Endothelial cell of umbilical vein (primary cell): ENCODE data around the gene PRPSAP1. TPM values are rescaled to one million over a fixed set of nuclear protein-coding genes. Genes with fewer than 3 reads are reported as not detected.

ENCODE experiments used
- BruUV-seq: library from RNA; stranded (reverse); fragments of 400-500 nt; replicated peaks from 2 replicates; lab custom pipeline; 2021; lab: Mats Ljungman, UMichigan
- CTCF ChIA-PET: fragments of 300-600, 350-600 bp; sonication (Branson Sonifier 250); formaldehyde crosslinking; loops from one replicate; lab custom pipeline; 2021; ENCODE audit warnings: antibody characterized with exemption, inconsistent platforms; lab: Charles Lee
- POLR2A ChIA-PET: fragments of 300-600, 350-600 bp; sonication (Branson Sonifier 250); formaldehyde crosslinking; loops from one replicate; lab custom pipeline; 2021; ENCODE audit warnings: antibody characterized with exemption, inconsistent platforms; lab: Charles Lee
- DNase-seq: peaks from one replicate; pipeline ENCODE4 v3.0.0-alpha.2; 2011; ENCODE audit warnings: low read depth, low spot score
- FAIRE-seq: peaks from 2 replicates; lab custom pipeline; 2011; peaks lifted over from hg19 to GRCh38; lab: Jason Lieb, UNC
- H2AFZ ChIP-seq: 2 replicates; pipeline ENCODE4 v1.6.0; 2012; ENCODE audit warnings: low read depth, low read length, control low read depth, inconsistent platforms
- H3K27ac ChIP-seq: 2 replicates; pipeline ENCODE4 v1.5.1; 2011; ENCODE audit warnings: low read depth, mild to moderate bottlenecking, control low read depth, low read length, moderate library complexity; ENCODE audit not compliant: insufficient read depth
- H3K27me3 ChIP-seq, 2 experiments: 2 replicates each; pipeline versions ENCODE4 v1.6.0 to v1.6.1; 2011; ENCODE audit warnings: low read length in 2 of 2, mixed read lengths in 1 of 2; ENCODE audit not compliant: control insufficient read depth in 2 of 2, insufficient read depth in 2 of 2
- H3K36me3 ChIP-seq, 2 experiments: 2 replicates in 1 of 2; 3 replicates in 1 of 2; pipeline ENCODE4 v1.5.1; 2011; ENCODE audit warnings: low read length in 2 of 2, mild to moderate bottlenecking in 1 of 2, moderate library complexity in 1 of 2; ENCODE audit not compliant: control insufficient read depth in 2 of 2, insufficient read depth in 2 of 2; ENCODE audit errors: extremely low read depth in 1 of 2
- H3K4me1 ChIP-seq: 3 replicates; pipeline ENCODE4 v1.5.1; 2011; ENCODE audit warnings: mild to moderate bottlenecking, low read length; ENCODE audit not compliant: control insufficient read depth, insufficient read depth; ENCODE audit errors: extremely low read depth
- H3K4me2 ChIP-seq: 2 replicates; pipeline ENCODE4 v1.6.1; 2011; ENCODE audit warnings: low read length, control low read depth, mixed read lengths; ENCODE audit not compliant: insufficient read depth
- H3K4me3 ChIP-seq, 3 experiments: fragments of 200-600 bp in 1 of 3; sonication (generic), shearing (Covaris generic) in 1 of 3; replicated peaks in 1 of 3; 2 replicates each; pipeline ENCODE4 v1.5.1; 2011 to 2016; ENCODE audit warnings: control low read depth in 3 of 3, low read length in 3 of 3, mild to moderate bottlenecking in 2 of 3, inconsistent platforms in 1 of 3, low read depth in 1 of 3, moderate library complexity in 1 of 3; ENCODE audit not compliant: insufficient read depth in 1 of 3
- H3K79me2 ChIP-seq: 2 replicates; pipeline ENCODE4 v1.6.0; 2012; ENCODE audit warnings: low read length, inconsistent platforms; ENCODE audit not compliant: control insufficient read depth, insufficient read depth
- H3K9ac ChIP-seq: replicated peaks from 2 replicates; pipeline ENCODE3; 2011; ENCODE audit warnings: low read length, control low read depth; ENCODE audit not compliant: insufficient read depth; ENCODE audit errors: extremely low read depth
- H3K9me1 ChIP-seq: replicated peaks from 3 replicates; pipeline ENCODE4 v1.6.0; 2011; ENCODE audit warnings: mild to moderate bottlenecking, low read length; ENCODE audit not compliant: control insufficient read depth, insufficient read depth; ENCODE audit errors: extremely low read depth
- H3K9me3 ChIP-seq: replicated peaks from 2 replicates; pipeline ENCODE4 v1.5.1; 2012; ENCODE audit warnings: low read length, inconsistent platforms; ENCODE audit not compliant: control insufficient read depth, insufficient read depth
- H4K20me1 ChIP-seq: replicated peaks from 2 replicates; pipeline ENCODE3; 2011; ENCODE audit warnings: mild to moderate bottlenecking, low read length; ENCODE audit not compliant: control insufficient read depth, insufficient read depth; ENCODE audit errors: extremely low read depth
- CTCF ChIP-seq, 2 donors: IDR thresholded peaks; 1 replicate in 1 of 2; 2 replicates in 1 of 2; pipeline ENCODE4 v1.5.1; 2011; ENCODE audit warnings: low read length in 2 of 2, mild to moderate bottlenecking in 2 of 2, moderate library complexity in 2 of 2, control low read depth in 1 of 2, inconsistent platforms in 1 of 2, low read depth in 1 of 2; ENCODE audit not compliant: insufficient read depth in 1 of 2; ENCODE audit errors: extremely low read depth in 1 of 2
- EZH2 ChIP-seq: IDR thresholded peaks from 2 replicates; pipeline ENCODE4 v1.6.1; 2012; ENCODE audit warnings: borderline replicate concordance, low read depth, mild to moderate bottlenecking, moderate library complexity, low read length, inconsistent platforms; ENCODE audit not compliant: severe bottlenecking
- FOS ChIP-seq: IDR thresholded peaks from 2 replicates; pipeline ENCODE4 v1.6.1; 2011; ENCODE audit warnings: mild to moderate bottlenecking, low read length, moderate library complexity, borderline replicate concordance; ENCODE audit not compliant: insufficient read depth
- GATA2 ChIP-seq: IDR thresholded peaks from 2 replicates; pipeline ENCODE4 v1.7.0; 2011; ENCODE audit warnings: low read depth, mild to moderate bottlenecking, moderate library complexity, mixed read lengths, low read length; ENCODE audit not compliant: insufficient read length, insufficient read depth
- JUN ChIP-seq: IDR thresholded peaks from 2 replicates; pipeline ENCODE4 v1.6.1; 2011; ENCODE audit warnings: borderline replicate concordance, low read depth; ENCODE audit not compliant: insufficient read length, insufficient read depth
- MAX ChIP-seq: IDR thresholded peaks from 2 replicates; pipeline ENCODE4 v1.6.1; 2011; ENCODE audit not compliant: insufficient read depth, insufficient read length
- MYC ChIP-seq: IDR thresholded peaks from one replicate; pipeline ENCODE4 v1.6.1; 2011; ENCODE audit warnings: mild to moderate bottlenecking, low read depth, low read length
- POLR2A ChIP-seq: IDR thresholded peaks from 2 replicates; pipeline ENCODE4 v1.6.1; 2012; ENCODE audit warnings: low read depth, mild to moderate bottlenecking, control low read depth, low read length
- POLR2AphosphoS5 ChIP-seq: IDR thresholded peaks from 2 replicates; pipeline ENCODE4 v1.6.1; 2012; ENCODE audit warnings: low read depth, mild to moderate bottlenecking, control low read depth, low read length, moderate library complexity; ENCODE audit not compliant: insufficient read depth
- dilution Hi-C: fragments of 300-500 bp; cut with MboI; formaldehyde crosslinking; loops from one replicate; pipeline ENCODE4 v1.15.0; 2019; ENCODE audit warnings: low sequenced_read_pairs; ENCODE audit not compliant: extremely low pct_ligation_motif_present
- intact Hi-C: fragments of 100-400 bp; cut with micrococcal nuclease; formaldehyde crosslinking; loops from one replicate; pipeline ENCODE4 v1.10.0; 2022
- polyA plus RNA-seq, 4 experiments: library from polyadenylated mRNA; depleted of rRNA in 3 of 4; stranded (reverse) in 3 of 4; unstranded in 1 of 4; fragments of >200 nt; gene quantifications; 2 replicates each; pipeline versions ENCODE4 v1.2.1 to v1.2.3, GENCODE V29; 2011 to 2012; ENCODE audit warnings: missing spikeins in 1 of 4
- total RNA-seq: library from RNA; stranded (reverse); gene quantifications from 2 replicates; pipeline ENCODE4 v1.2.3, GENCODE V29; 2021

Gene PRPSAP1
- total and polyA plus RNA-seq, 2 donors (not counting 3 experiments of a cell fraction or from before 2014, with no cell fraction given): 90.2 to 123 TPM

- no peaks in the 10 kb centered on the region for H3K27me3 ChIP-seq
- POLR2A ChIA-PET: no interaction called here
- no peak overlapping the region for H2AFZ ChIP-seq
- no peak overlapping the region for H3K9ac ChIP-seq
- H3K4me2 ChIP-seq: no peak overlapping the region
- H3K9me1 ChIP-seq: no peaks in the 10 kb centered on the region
- intact Hi-C loops (no loop called here), dilution Hi-C loops (no loop called here)
- no peaks in the 10 kb centered on the region for H3K79me2 ChIP-seq
- no peak overlapping the region for H3K27ac ChIP-seq
- H4K20me1 ChIP-seq: no peaks in the 10 kb centered on the region
- no peaks in the 10 kb centered on the region for H3K36me3 ChIP-seq
- H3K4me1 ChIP-seq: no peaks in the 10 kb centered on the region
- CTCF ChIA-PET: interaction anchor here (0.7 to 8.6 kb wide), 13 partner anchors 33 to 174 kb away, joined by 3 to 155 read pairs (median 7); partner anchors contain the start of genes PRPSAP1 and SPHK1
- H3K9me3 ChIP-seq: no peaks in the 10 kb centered on the region
- FAIRE-seq (peak; percentile 46), DNase-seq (no peak)
- BruUV-seq: no TSS peak
- TF ChIP-seq MAX (no peak), JUN (no peak), GATA2 (no peak), EZH2 (no peak), MYC (no peak), CTCF (IDR thresholded peaks at IDR 0.05; ENCODE audit: extremely low read depth in 1 of 2, insufficient read depth in 1 of 2, low read depth in 1 of 2, low read length in 2 of 2) (no peak), FOS (no peak), POLR2AphosphoS5 (no peak), POLR2A (no peak)
- H3K4me3 ChIP-seq: no peak overlapping the region
These were observed 49.2 kb downstream of the PRPSAP1 start for GRCh38 chr17:76304226-76305134.
